Jurkat, Clone E6-1 (cell line): ENCODE measurements around the gene GFI1. TPM values are rescaled to one million over a fixed set of nuclear protein-coding genes. Genes with fewer than 3 reads are reported as not detected.
"Not testable (repeated sequence)": the region's sequence is repeated elsewhere in the genome, so short reads cannot be mapped to it uniquely, and the experiment has no call there.

ENCODE experiments used
- DNase-seq: peaks from one replicate; pipeline ENCODE4 v3.0.0-alpha.2; 2011; ENCODE audit warnings: low read depth, low spot score
- H3K4me3 ChIP-seq: 2 replicates; pipeline ENCODE4 v1.5.1; 2011; ENCODE audit warnings: mild to moderate bottlenecking, low read length, control low read depth, moderate library complexity
- polyA plus RNA-seq: library from polyadenylated mRNA; unstranded; fragments of >200 nt; gene quantifications from one replicate; pipeline ENCODE4 v1.2.1, GENCODE V29; 2012; ENCODE audit warnings: missing spikeins; ENCODE audit not compliant: insufficient read length, insufficient read depth

The GFI1 gene
- 16.7 TPM for polyA plus RNA-seq

- peak; percentile 44 for DNase-seq
- peak within 1 kb of the TSS; percentile 70 for H3K4me3 ChIP-seq
These were observed at the start of gene GFI1 for GRCh38 chr1:92486251-92487077. TSS of gene GFI1 (minus strand) at chr1:92486925. CDS start at chr1:92483487, 3,438 bp downstream.

GRCh38 chr1:92532371-92532770 lies 45.6 kb upstream of the GFI1 start:
- DNase-seq, H3K4me3 ChIP-seq: not testable (repeated sequence)

- not testable (repeated sequence) for H3K4me3 ChIP-seq, DNase-seq
These were observed 45.2 kb upstream of the GFI1 start for GRCh38 chr1:92531939-92532338.

- DNase-seq = no peak
- no peak overlapping the region for H3K4me3 ChIP-seq
These were observed 40.9 kb upstream of the GFI1 start for GRCh38 chr1:92527670-92528069.

DNA sequence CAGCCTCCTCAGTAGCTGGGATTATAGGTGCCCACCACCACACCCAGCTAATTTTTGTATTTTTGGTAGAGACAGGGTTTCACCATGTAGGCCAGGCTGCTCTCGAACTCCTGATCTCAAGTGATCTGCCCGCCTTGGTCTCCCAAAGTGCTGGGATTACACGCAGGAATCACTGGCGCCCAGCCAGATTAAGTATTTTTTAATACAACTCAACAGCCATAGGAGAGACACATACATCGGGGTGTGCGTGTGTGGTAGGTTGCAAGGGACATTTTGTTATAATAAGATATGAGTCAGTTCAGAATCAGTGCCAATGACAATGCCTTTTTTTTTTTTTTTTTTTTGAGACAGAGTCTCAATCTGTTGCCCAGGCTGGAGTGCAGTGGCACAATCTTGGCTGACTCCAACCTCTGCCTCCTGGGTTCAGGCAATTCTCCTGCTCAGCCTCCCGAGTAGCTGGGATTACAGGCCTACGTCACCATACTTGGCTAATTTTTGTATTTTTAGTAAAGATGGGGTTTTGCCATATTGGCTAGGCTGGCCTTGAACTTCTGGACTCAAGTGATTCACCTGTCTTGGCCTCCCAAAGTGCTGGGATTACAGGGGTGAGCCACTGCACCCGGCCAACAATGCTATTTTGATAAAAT lies 38.3 kb upstream of the GFI1 start:
- not testable (repeated sequence) for H3K4me3 ChIP-seq, DNase-seq

DNA sequence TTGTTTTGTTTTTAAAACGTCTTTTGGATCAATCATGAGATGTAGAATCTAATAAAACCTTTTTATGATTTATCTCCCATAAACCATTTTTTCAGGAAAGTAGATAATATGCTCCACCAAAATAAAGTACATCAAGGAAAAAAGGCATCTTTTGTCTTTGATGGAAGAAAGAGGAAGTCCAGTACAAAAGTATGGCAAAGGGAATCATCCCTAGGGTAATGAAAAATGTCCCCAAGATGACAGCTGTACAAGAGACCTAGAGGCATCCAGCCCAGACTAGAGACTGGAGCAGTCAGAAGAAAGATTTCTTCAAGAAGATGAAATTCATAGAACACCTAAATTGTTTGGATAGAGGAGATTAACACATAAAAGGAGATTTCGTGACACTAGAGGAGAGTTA lies 32.3 kb upstream of the GFI1 start:
- no peak overlapping the region for H3K4me3 ChIP-seq
- no peak for DNase-seq

DNA sequence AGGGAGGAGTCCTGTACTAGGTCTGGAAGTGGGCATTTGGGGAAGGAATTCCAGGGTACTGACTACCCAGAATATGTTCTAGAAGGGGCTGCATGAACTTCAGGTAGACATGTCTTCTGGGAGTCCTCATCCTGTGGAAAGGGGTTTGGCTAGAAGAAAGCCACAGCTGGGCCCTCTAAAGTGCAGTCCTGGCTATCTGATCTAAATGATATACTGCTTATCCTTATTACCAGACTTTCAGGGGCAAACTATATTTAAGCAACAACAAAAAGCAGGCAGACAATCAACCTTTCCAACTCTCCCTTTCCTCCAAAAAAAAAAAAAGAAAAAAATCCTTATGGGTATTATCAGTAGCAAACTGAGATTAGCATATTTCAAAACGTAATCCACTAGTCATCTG lies 29.8 kb upstream of the GFI1 start:
- DNase-seq = no peak
- H3K4me3 ChIP-seq = no peak overlapping the region

DNA sequence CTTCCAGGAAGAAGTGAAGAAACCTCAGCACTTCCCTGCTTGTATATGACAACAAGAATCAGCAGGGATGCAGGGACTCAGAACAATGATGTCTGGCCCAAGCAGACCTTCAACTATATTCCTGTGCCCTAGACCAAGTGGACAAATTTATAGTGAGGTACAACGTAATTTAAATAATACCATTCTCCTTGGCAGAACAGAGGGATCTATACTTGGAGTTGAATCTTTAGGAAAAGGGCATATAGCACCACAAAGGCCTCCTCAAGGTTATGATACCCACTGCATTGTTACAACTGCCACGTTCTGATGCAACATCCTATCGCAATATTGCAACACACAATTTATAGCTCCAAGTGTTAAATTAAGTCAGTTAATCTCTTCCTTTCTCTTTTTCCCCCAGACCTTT lies 29.1 kb upstream of the GFI1 start:
- H3K4me3 ChIP-seq = no peak overlapping the region
- no peak for DNase-seq

DNA sequence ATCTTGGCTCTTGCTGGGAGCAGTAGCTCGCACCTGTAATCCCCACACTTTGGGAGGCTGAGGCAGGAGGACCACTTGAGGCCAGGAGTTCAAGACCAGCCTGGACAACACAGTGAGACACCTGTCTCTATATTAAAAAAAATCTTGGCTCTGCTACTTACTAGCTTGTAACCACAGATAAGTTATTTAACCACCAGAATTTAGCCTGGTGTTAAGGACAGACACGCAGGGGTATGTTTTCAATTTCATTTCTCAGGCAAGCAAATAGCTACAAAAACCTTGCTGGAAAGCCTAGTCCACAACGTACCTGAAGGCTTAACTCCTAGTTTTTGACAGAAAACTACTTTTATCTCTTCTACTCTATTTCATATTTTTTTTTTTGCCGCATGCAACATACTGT lies 24.8 kb upstream of the GFI1 start:
- no peak for DNase-seq
- H3K4me3 ChIP-seq = no peak overlapping the region

- no peak overlapping the region for H3K4me3 ChIP-seq
These were observed 22.9 kb upstream of the GFI1 start for GRCh38 chr1:92509619-92510018.

DNA sequence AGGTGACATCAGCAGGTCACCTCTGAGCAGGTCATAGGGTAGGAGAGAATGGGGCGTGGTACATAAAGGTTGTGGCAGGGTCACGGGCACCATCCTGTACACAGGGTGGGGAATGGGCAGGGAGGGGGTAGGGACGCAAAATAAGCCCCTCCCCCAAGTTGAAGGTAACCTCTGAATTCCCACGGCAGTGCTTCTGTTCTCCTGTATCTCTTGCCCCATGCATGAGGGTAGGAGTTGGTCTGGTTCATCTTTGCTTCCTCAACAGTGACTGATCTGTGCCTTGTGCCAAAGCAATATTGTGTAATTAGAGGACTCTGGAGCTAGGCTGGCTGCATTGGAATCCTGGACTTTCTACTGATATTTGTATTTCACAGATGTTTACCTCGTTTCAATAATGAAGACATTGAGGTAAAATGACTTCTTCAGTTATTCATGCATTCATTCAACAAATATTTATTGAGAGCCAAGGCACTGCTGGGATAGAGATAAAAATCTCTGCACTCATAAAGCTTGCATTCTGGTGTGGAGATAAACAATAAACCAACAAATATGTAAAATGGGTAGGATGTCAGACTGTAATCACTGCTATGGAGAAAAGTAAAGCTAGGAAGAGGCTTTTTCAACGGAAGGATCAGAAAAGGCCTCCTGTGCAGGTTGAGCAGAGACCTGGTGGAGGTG lies 18.4 kb upstream of the GFI1 start:
- peak overlapping the region; percentile 32 for H3K4me3 ChIP-seq
- no peak for DNase-seq

More at GRCh38 chr1:92509619-92510018, 22.9 kb upstream of the GFI1 start:
- no peak for DNase-seq

DNA sequence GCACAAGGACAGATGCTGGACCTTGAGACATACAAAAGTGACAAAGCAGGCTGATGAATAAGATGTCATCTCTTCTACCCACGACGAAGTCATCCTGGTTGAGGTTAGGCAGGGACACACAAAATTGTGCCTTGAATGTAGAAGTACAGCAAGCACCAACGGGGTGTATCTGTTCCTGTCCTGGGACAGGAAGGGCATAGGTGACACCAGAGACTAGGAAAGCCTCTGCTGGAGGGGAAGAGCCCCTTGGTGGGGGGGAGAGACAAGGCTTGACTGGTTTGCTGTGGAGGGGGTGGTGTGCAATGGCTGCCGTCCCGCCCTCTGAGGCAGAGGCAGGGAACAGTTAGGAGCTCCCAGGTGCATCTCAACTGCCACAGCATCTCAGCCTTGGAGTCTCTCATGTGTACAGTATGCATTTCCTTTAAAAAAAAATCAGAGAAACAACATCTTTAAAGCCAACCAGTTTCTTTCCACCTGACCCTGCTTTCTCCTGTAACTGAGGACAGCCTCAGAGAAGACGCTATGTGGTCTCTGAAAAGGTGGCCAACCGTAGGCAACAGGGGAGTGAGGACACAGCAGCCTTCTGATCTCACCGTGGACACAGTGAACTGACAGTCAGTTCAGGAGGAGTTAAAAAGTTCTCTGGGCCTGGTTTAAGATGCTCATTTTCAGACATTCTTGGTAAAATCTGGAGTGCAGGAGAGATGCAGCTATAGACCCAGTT lies 17.7 kb upstream of the GFI1 start:
- peak; percentile 77 for DNase-seq
- peak overlapping the region; percentile 32 for H3K4me3 ChIP-seq

DNA sequence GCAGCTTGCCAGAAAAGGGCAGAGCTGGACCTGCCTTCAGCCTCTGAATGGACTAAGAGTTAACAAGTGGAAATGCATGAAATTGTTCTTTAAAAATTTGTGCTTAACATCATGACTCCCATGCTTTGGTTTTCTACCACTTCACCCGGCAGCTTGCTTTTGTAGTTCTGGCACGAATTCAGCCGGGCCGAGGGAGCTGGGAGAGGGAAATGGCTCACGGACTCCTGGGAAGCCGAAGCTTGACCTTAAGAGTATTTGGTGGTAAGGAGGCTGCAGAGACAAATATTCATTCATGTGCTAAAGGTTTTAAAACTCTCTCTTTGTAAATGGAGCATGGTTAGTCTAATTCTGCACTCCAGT lies 17.2 kb upstream of the GFI1 start:
- no peak for DNase-seq
- H3K4me3 ChIP-seq = no peak overlapping the region

- no peak for DNase-seq
- no peak overlapping the region for H3K4me3 ChIP-seq
These were observed 16.6 kb upstream of the GFI1 start for GRCh38 chr1:92503043-92503925.

DNA sequence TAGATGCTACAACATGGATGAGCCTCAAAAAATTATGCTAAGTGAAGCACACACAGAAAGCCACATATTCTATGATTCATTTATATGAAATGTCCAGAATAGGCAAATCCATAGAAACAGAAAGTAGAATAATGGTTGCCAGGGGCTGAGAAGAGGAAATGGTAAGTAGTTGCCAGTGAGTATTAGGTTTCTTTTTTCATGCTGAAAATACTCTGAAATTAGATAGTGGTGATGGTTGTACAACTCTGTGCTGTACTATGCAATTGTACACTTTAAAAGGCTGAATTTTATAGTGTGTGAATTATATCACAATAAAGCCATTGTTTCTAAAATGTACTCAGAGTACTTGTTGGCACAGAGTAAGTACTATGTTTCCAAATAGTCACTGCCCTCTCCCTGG lies 15.5 kb upstream of the GFI1 start:
- DNase-seq = no peak
- H3K4me3 ChIP-seq = no peak overlapping the region

GRCh38 chr1:92500552-92500951 lies 13.8 kb upstream of the GFI1 start:
- DNase-seq = no peak
- no peak overlapping the region for H3K4me3 ChIP-seq

DNA sequence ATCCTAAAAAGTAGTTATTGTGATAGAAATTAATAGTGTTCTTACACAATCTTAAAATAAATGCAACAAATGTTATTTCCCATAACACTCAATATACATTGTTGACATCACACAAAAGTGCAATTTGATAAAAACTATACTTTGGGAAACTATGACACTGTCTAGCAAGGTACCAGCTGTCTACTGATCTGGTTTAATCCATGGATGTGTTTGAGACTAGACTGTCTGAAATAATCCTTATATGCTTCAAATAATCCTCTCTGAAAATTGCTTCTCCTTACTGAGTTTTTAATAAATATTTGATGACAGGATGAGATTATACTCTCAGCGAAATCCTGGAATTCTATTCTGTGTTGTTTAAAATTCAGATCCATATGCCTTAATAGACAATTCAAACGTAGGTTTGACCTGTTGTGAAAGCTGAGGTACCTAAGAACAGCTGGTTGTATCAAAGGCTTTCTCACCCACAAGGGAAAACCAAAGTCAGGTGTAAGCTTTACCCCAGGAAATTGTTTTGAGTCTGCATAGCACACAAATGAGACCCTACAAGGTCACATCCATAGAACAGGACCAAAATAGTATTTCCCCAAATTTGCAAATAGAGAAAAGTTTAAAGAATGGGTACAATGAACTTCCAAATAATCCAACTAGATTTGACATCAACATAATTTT lies 8.8 kb upstream of the GFI1 start:
- no peak overlapping the region for H3K4me3 ChIP-seq
- DNase-seq = peak; percentile 79
